ENCODE data around the gene SSR4.
A peak's percentile ranks its signal among the peaks of the same experiment; 100 is the strongest.
"Not testable (repeated sequence)": the region's sequence is repeated elsewhere in the genome, so short reads cannot be mapped to it uniquely, and the experiment has no call there.

Gene SSR4

DNA sequence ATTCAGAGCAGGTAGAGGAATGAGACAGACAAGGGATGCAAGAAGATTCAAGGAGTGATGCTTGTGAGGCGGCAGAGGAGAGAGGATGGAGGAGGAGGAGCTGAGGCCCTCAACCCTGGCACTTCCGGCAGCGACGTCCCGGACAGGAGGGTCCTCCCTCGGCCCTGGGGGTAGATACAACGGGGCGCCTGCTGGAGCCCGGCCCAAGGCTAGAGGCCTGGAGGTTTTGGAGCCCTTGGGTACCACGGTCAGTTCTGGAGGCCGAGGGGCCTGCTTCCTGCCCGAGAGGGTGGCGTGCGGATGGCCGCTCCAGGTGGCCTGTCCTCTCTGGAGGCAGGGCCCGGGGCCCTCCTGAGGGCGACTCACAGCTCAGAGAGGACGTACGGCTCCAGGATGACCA lies 13.5 kb downstream of the SSR4 start:
- no peak for DNase-seq

DNA sequence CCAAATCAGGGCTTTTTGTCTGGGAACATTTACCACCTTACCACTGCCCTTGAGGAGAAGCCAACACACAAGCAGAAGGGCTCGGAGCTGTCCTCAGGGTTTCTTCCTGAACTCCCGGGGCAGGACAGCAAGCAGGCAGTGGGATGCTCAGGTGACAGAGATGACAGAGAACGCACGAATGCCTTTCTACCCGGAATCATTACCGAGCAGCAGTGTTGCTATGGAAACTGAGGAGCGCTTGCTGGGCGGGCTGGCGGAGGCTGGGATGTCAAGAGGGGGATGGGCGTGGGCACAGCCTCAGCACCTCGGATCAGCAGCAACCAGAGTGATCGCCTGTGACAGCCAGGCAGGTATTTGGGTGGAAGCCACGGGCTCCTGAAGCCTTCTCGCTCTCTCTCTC lies 17.8 kb downstream of the SSR4 start:
- DNase-seq = no peak

DNA sequence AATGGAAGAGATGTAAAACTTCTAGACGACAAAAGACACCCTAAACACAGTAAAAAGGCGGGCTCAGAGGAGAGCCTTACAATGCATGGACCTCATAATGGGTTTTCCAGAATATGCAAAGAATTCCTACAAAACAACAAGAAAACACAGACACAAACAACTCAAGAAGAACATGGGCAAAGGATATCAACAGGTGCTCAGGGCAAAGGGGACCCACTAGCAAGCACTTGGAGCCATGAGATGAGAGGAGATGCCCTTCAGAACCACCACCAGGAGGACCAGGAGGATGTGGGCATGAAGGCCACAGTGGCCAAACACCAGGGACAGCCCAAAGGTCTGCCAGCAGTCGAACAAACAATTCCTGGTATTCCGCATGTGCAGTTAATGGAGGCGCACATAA lies 18.7 kb downstream of the SSR4 start:
- no peak for DNase-seq

DNA sequence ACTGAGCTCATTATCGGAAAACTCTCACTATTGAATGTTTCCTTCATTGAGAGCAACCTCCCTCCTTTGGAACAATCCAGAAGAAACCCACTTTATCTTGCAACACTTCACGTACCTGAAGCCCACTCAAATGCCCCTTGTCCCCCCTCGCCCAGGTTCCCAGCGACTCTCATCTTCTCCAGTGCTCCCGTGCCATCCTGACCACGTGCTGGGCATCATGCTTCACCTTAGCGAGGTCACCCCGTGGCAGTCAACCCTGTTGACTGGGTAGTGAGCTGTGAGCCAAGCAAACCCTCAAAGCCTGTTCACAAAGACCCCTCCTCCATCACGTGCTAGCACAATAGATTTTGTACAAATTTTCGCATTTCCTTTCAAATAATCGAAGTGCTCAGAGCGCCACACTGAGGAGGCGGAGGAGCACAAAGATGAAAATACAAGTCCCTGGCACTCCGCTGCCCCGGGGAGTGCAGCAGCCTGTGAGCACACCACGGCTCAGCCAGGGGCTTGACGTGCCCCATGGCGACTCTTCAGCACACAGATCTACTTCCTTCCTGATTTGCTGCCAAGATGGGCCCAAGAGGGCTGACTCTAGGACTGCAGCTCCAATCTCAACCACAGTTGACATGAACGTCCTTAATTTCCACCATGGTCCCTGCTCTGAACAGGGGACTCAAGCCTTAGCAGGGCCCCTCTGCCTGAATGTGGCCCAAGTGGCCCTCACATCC lies 20.3 kb downstream of the SSR4 start:
- DNase-seq = no peak

DNA sequence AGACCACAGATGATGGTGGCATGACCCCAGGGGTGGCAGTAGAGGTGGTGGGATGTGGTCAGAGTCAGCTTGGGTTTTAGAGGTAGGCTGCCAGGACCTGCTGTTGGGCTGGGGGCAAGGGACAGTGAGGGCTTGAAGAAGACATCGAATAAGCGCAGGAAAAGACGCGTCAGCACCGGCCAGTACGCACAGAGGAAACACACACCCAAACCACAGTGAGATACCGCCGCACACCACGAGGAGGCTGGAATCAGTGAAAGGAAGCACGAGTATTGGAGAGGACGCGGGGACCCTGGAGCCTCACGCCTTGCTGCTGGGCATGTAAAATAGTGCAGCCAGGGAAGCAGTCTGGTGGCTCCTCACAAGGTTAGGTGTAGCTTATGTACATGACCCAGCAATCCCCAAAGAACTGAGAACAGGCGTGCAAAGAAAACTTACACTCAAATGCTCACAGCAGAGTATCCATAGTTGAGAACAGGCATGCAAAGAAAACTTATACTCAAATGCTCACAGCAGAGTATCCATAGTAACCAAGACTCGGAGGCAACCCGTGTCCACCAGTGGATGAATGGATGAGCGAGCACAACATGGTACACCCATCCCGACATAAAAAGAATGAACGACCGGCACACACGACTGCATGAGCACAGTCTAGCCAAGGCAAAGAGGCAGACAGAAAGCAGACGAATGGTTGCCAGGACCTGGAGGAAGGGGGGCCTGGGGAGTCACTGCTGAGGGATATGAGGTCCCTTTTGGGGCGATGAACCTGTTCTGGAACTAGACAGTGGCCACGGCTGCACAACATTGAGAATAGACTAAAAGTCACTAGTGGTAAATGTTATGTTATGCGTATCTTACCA lies 22.6 kb downstream of the SSR4 start:
- DNase-seq = no peak

DNA sequence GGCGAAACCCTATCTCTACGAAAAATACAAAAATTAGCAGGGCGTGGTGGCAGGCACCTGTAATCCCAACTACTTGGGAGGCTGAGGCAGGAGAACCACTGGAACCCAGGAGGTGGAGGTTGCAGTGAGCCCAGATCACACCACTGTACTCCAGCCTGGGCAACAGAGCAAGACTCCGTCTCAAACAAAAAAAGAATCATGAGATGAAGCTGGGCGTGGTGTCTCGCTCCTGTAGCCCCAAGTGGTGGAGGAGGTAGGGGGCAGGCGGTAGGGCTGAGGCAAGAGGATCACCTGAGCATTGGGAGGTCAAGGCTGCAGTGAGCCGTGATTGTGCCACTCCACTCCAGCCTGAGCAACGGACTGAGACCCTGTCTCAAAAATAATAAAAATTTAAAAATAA lies 23.6 kb downstream of the SSR4 start:
- DNase-seq = not testable (repeated sequence)

DNA sequence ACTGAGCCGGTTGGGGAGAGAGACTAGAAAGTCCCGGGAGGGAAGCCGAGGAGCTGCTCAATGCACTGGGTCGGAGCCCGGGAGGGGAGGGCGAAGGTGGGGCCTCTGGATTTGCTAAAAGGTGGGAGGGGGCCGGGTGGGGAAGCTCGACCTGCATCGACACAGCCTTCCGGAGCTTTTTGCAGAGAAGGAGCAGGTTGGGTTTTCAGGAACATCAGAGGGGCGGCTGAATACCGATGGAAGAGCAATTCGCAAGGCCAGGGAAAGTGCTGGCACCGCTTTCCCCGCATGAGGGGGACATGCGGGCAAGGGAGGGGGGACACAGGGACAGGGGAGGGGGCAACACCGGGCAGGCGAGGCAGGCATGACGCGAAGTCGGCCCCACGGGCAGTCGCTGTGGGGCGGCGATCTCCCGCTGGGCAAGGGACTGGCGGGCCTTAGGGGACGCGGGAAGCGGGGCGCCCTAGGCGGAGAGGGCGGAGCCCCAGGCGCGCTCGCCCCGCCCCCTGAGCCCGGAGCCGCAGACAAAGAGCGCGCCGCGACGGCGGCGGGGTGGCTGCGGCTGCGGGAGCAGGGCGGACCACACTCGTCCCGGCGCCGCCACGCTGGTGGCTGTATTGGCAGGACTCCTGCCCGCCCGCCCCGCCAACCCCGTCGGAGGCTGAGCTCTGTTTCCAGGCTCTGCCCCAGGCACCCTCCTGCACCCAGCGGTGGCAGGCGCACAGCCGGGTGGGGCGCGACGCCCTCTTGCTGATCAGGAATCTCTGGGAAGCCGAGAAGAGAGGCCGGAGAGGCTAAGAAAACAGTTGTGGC lies 24.3 kb downstream of the SSR4 start:
- DNase-seq = peak; percentile 71

DNA sequence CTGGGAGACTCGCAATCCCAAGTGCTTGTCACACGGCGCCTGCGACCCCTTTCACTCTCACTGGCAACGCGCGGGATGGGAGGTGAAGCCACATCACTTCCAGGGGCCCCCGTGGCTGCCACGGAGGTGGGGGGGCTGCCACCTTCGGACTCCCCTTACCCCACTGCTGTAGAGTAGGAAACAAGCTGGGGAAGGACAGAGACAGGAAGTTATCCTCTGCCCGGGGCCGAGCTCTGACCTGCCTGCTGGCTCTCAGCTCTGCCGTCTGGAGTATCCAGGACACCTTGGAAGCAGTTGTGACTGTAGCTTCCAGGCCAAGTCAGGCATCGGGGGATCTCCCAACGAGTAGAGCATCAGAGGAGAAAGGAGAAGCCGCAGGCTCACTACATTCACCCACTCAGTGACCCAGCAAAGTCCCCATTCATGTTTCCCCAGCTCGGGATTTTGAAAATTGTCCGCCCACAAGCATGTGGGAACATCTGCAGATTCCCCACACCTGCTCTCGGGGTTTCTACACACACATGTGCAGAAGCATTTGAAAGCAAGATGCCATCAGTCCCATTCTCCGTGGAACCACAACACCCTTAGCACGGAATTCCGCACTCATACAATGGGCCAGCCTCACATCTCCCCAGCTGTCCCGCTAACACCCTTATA lies 25.0 kb downstream of the SSR4 start:
- no peak for DNase-seq

DNA sequence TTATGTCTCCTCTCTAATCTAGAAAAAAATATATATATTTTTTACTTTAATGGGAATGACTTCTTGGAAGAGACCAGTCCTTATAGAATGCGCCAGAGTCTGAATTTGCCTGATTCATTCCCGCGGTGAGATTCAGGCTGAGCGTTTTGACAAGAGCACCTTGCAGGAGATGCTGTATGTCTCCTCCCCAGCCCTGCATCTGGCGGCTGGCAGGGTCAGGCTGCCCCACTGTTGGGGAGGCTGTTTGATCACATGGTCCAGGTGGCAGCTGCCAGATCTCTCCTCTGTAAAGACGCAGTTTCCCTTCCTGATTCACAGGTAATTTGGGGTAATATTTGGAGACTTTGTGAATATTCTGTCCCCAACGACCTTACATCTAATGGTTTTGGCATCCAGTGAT lies 26.1 kb downstream of the SSR4 start:
- DNase-seq = peak; percentile 46

DNA sequence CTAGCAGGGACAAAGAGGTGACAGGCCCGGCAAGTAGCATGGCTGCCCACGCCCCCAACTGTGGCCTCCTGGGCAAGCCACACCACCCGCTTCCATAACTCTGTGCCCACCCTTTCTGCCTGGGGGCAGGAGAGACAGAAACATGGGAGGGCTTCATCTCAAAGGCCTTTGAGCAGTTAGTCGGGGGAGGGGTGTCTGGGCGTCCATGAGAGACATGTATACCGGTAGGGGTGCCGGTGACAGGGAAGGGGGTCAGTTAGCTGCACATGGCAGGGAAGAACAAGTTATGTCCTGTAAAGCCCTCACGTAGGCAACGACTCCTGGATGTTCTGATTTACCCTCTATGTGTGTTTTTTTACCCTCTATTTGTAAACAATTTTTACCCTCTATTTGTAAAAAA lies 26.6 kb downstream of the SSR4 start:
- DNase-seq = no peak

DNA sequence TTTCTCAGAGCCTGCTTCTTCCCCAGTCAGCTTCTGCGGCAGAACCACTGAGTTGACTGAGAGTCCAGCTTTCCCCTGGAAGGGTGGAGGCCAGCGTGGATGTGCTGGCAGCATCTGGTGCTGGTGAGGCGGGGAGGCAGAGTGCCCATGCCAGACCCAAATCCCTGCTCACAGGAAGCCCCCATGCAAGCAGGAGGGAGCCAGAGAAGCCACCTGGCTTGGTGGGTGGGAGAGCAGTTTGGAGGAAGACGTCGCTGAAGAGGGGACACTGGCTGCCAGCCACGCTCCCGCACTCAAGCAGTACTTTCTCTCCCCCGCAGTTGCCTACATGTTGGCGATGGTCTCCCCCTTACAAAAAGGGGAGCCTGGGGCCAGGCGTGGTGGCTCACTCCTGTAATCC lies 29.9 kb downstream of the SSR4 start:
- no peak for DNase-seq

DNA sequence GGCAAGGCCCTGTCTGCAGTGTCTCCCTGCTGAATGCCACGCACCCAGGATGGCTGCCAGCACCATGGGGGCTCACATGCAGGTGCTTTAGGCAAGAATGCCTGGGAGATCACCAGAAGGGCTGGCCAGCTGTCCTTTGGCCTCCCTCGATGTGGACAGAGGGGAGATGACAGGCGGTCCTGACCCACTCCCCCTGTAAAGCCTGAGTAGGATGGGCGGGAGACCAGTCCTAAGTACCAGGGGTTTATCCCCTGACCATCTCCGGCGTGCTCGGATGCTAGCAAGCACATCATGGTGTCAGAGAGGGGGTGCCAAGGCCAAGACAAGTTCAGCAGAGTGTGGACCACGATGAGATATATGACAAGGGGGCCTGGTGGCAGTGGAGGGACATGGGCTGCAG lies 30.6 kb downstream of the SSR4 start:
- DNase-seq = no peak

DNA sequence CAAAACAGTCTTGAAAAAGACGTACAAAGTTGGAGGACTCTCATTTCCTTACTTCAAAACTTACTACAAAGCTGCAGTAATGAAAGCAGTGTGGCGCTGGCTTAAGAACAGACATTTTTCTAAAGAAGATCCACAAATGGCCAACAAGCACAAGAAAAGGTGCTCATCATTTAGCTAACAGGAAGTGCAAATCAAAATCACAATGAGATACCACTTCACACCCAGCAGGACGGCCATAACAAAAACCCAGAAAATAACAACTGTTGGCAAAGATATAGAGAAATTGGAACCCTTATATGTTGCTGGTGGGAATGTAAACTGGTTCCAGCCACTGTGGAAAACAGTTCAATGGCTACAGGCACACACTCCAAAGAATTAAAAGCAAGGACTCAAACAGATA lies 32.5 kb downstream of the SSR4 start:
- no peak for DNase-seq

DNA sequence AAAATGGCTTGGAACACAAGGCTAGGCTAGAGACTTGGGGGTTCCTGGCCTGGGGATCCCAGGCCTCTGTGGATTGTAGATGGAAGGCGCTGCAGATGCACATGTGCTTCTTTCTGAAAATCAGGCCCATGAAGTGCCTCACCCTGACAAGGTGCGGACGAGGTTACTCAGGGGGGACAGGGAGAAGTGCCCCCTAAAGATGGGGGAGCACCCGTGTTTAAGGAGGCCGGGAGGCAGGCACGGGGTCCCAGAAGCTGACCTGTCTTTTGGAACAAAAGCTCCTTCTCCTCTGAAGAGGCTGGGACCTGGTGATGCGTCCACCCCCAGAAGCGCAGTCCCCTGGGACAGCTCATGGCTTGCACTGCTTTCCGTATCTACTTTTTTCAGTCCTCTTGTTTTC lies 33.4 kb downstream of the SSR4 start:
- DNase-seq = no peak

DNA sequence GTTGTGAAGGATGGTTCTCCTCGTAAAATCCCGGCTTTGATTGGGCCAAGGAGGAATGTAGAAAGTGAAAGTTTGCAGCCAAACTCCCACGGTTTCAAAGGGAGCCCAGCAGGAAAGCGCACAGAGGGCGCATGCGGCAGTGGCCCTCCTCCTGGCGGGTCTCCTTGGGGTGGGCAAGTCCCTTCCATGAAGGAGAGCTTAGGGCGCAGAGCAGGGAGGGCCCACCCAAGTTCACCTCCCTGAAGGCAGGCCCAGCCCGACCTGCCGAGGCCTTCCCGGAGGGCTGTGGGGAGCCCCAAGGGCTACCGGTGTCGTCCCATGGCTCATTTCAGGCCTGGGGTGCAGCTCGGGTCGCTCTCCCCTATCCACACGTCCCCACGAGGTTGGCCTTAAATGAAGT lies 33.8 kb downstream of the SSR4 start:
- no peak for DNase-seq

DNA sequence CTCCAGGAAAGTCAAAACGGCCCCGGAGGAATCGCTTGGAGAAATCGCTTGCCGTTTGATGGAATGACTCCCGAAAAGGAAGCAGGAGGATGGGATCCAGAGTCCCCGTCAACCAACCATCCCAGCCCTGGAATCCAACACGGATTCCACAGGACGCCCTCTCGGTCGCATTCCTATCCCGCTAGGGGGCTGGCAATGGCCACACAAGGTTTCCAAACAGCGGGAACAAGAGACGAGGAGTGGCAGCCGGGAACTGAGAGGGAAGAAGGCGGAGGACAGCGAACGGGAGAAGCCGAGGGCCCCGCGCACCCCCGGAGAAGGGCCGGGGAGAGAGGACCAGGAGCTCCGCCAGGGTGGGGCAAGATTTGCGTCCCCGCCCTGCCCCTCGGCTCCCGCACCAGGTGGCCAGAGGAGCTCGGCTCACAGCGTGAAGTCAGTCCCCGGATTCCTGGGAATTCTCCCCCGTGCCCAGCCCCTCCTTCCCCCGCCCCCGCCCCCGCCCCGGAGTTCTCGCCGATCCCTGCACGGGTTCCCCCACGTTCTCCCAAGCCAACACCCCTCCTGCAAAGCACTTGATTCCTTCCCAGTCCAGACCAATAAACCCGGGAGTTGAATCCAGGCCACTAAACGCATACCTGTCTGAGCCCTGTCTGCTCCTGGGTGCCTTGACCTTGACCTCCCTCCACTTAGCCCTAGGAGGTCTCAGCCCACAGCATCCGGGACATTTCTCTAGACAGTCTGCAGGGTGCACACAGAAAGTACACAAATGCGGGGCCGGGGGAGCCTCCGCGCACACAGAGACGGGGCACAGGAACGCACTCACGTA lies 34.5 kb downstream of the SSR4 start:
- DNase-seq = no peak

DNA sequence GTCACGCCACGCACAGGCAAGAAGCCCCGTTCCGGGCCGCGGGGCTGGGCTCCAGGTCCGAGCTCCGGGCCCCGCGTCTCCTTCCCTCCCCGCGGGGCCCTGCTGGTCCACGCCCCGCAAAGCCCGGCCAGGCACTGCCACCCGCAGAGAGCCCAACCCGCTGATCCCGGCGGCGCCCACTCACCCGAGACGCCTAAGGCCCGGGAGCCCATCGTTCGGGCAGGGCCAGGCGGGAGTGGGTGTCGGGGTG lies 35.0 kb downstream of the SSR4 start:
- DNase-seq = no peak

DNA sequence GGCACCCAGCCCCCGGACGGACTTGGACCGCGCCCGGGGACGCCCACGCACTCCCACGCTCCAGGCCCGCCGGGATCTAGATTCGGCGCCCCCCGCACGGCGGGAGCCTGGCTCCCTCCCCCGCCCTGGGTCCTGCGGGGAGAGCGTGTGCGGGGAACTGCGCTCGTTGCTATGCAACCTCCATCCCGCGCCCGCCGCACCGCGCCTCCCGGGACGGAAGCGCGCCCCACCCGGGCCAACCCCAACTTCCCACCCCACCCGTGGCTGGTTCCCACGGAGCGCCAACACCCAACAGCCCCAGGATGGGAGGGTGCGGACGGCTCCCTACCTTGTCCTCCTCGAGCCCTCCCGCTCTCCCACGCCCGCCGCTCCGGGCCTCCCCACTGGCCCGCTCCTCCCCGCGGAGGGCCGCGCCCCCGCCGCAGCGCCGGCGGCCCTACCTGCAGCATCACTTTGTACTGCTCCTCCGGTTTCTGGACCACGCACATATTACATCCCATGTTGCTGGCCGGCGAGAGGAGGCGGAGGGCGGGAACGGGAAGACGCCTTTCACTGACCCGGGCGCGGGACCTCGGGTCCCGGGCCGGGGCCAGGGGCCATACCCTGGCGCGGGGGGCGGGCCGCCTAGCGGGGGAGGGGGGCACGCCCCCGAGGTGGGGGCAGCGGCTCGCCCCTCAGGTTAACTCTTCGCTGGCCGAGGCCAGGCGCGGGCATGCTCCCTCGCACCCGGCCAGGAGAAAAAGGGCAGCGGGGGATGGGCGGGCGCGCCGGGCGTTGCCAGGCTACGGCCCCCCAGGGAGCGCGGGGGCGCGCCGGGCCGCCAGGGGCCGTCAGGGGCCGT lies 35.6 kb downstream of the SSR4 start, which contains the start of gene PDZD4:
TSS of gene PDZD4 (minus strand) at position 746 of the 841 bp plus-strand sequence. CDS start at position 500, 246 bp downstream.
- DNase-seq = peak; percentile 38

DNA sequence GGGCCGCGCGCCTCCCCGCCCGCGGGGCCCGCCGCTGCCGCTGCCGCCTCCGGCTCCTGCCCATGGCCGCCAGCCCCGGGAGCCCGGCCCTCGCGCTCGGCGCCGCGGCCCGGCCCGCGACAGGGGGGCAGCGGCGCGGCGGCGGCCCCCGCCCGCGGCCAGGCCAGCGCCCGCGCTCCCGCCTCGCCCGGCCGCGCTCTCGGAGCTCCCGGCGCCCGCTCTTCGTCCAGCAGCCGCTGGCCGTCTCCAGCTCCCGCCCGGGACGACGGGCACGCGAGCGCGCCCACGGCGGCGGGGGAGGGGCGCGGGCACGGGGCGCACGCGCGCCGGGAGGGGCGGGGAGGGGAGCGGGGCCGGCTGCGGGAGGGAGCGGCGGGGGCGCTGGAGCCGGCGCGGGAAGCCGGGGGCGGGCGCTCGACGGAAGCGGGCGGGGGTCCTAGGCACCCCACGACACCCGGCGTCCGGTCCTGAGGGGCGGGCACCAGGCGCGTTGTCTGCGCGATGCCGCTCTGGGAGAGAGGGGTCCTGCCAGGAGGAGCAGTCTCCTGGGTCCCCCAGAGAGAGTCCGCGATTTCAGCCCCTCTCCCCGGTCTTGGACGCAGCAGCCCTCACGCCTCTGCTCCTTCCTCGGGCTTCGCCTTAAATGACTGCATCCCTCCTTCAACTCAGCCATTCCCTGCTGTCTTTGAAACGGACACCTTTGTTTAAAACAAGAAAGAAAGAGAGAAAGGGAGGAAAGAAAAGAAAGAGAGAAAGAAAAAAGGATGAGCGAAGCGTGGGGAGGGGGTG lies 36.4 kb downstream of the SSR4 start:
- peak; percentile 10 for DNase-seq

DNA sequence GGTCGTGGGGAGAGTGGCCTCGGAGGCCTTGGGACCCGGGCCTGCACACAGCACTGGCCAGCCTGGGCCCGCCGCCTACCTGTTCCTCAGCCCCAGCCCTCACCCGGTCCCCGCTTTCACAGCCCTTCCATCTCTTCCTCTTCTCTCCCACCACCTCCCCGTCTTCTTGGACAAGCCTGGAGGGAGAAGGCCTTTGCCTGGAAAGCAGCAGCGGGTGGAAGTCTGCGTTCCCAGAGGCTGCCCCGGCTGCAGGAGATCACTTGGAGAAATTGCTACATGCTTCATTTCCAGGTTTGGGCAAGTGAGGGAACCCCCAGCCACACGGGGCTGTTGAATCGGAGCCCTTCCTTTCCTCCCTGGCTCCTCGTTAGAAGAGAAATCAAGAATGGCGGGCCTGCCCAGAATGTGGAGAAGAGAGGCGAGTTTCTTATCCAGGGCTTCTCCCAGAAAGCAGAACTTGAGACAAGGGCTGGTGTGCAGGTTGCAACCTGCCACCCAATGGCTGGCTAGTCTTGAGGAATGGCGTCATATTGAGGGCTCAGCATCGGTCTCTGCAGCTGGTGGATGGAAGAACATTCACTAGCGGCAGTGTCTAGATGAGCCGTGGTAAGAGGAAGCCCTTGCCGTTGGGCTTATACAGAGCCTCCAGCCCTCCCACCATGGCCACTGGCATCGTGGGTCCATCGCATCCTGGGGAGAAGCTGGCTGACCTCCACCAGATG lies 37.1 kb downstream of the SSR4 start:
- DNase-seq = no peak
